Fibroblast of pulmonary artery (primary cell): ENCODE results near the gene TMEM108.

Source experiments
- DNase-seq: peaks from one replicate; pipeline ENCODE4 v3.0.0-alpha.2; 2010; ENCODE audit warnings: low read depth
- H3K4me3 ChIP-seq: replicated peaks from 2 replicates; pipeline ENCODE4 v1.5.1; 2011; ENCODE audit warnings: low read depth, mild to moderate bottlenecking, control low read depth, low read length, moderate library complexity
- CTCF ChIP-seq: IDR thresholded peaks from 2 replicates; pipeline ENCODE4 v1.5.1; 2011; ENCODE audit warnings: mild to moderate bottlenecking, control low read depth, low read length, inconsistent platforms; ENCODE audit errors: missing control alignments

The TMEM108 gene

DNA sequence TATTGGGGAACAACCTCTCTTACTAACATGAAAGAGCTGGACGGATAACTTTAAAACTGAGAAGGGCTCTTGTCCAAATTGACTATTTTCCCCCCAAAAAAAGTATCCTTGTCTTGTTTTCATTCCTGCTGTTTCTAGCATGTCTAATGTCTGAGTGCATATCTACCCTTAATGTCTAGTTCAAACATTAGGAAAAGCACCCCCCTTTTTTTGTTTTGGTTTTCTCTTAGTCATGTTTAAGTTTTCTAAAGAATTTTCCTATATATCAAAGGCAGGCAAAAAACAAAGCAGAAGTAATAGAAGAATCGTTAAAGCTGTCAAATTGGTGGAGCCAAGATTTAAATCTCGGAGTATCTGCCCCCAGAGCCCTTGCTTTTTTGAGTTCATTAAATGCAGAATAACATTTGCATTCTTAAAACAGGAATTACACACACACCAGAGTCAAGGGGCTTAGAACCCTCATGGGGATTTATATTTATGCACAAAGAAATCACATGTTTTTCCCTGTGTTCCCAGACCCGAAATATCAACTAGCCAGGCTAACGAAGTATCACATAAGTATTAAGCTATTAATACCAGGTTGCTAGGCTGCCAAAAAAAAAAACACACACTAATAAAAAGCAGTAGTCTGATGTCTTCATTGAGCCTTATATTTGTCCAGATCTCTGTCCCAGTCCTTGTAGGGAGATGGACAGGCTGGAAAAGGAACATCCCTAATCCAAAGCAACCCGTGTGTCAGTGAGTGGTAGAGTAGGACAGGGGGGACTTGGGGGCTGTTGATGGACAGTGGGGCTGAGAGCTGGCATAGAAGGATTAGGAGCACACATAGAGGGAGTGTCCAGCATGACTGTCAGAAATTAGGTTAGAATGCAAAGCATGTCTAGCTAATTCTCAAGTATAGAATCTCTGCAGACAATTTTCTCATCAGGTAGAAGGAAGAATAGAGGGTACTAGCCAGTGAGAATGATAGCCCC is 258.0 kb downstream of the TMEM108 start:
- no peak overlapping the region for H3K4me3 ChIP-seq
- DNase-seq = no peak
- TF ChIP-seq CTCF = no peak

DNA sequence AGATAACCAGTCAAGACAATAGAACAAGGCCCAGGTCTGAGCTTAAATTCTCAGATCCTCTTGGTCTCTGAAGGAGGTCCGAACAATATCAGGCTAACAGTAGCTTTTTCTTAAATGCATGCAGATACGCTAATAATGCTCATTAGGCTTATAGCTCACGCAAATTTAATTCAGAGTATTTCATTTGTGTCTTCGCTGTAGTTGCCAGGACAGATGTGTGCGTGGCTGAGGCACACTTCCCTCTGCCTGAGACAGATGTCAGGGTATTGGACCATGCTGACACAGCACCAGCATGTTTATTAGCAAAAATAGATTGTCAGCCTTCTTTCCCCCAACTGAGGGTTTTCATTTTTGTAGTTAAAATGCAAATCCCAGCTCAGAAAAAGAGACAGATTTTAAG is 258.8 kb downstream of the TMEM108 start:
- no peak for DNase-seq
- TF ChIP-seq CTCF = no peak
- H3K4me3 ChIP-seq = no peak overlapping the region

GRCh38 chr3:133300102-133300501 is 261.9 kb downstream of the TMEM108 start:
- no peak for DNase-seq
- no peak overlapping the region for H3K4me3 ChIP-seq
- TF ChIP-seq CTCF = no peak

DNA sequence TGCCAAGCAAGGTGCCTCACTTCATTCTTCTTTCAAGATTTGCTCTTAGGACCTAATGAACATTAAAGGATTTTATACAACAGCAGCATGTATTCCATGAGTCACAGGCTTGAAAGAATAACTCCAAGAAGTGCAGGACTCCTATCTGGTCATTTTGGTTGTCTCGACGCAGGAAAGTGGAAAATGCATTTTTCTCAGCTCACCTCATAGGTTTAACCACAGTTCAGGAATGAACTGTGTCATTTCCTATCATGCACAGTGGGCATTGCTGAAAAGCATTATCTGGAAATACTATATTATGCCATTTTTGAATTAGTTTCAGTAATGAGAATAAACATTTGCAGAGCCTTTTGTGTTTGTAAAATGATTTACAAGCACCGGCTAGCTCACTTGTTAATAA is 263.0 kb downstream of the TMEM108 start:
- peak overlapping the region; percentile 6 for H3K4me3 ChIP-seq
- no peak for TF ChIP-seq CTCF
- DNase-seq = peak; percentile 81

- TF ChIP-seq CTCF = no peak
- peak; percentile 25 for DNase-seq
Observed at GRCh38 chr3:133301731-133302130, 263.5 kb downstream of the TMEM108 start.

GRCh38 chr3:133303430-133303829 is 265.2 kb downstream of the TMEM108 start:
- H3K4me3 ChIP-seq = no peak overlapping the region
- DNase-seq = no peak
- no peak for TF ChIP-seq CTCF

More at GRCh38 chr3:133301731-133302130, 263.5 kb downstream of the TMEM108 start:
- H3K4me3 ChIP-seq = peak overlapping the region; percentile 6

DNA sequence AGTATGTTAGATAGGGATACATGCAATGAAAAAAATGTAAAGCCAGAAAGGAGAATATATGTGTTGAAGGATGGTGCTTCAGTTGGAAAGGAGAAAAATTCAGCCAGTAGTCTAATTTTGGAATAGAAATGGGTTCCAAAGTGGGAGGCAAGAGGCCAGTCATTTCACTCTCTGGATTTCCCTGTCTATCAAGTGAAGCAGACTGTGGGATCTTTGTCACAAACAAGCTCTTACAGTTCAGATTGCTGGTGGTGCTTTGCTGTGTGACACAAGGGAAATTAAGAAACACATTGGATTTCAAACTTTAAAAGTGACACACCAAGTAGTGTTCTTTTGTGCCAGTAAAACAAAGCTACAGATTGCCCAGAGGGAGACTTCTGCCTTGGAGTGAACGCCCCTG is 279.7 kb downstream of the TMEM108 start:
- DNase-seq = no peak
- no peak overlapping the region for H3K4me3 ChIP-seq
- TF ChIP-seq CTCF = no peak
